ENCODE results near the gene TTC9C. TPM values are rescaled to one million over a fixed set of nuclear protein-coding genes. Genes with fewer than 3 reads are reported as not detected.
"Not testable (repeated sequence)": the region's sequence is repeated elsewhere in the genome, so short reads cannot be mapped to it uniquely, and the experiment has no call there.

The TTC9C gene
- total RNA-seq, 6 experiments from 2014 or later = 8.5 to 13.3 (median 10.6) TPM

DNA sequence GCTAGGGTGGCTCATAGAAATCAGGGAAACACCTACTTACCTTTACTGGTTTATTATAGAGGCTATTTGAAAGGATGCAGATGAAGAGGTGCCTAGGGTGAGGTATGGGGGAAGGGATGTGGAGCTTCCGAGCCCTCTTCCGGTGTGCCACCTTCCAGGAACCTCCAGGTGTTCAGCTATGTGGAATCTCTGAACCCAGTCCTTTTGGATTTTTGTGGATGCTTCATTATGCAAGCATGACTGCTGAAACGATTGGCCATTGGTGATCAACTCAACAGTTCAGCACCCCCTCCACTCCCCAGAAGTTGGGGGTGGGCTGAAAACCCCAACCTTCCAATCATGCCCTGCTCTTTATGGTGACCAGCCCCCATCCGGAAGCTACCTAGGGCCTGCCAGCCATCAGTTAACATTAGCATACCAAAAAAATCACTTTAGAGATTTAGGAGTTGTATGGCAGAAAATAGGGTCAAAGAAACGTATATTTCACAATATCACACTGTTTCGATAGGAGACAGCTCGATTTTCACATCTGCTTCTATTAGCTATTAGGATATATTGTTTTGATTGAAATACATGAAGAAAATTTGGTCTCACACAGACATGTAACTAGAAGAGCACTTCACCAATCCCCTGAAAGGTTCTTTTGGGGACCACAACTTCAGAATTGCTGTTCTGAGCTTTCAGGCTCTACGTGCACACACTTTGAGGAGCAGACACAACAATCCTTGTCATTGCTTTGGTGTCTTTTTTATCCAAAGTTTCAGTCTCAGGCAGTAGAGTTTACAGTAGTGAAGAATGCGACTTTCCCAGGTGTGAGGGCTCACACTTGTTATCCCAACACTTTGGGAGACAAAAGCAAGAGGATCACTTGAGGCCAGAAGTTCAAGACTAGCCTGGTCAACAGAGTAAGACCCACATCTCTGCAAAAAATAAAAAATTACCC lies 29.8 kb downstream of the TTC9C start:
- intact Hi-C loops (cut with DNase I) = no loop called here
- H3K9me3 ChIP-seq = no peaks in the 10 kb centered on the region
- peaks cover 0 to 18% (median 5%) of the 10 kb centered on the region in 4 donors for H3K4me1 ChIP-seq
- no peaks in the 10 kb centered on the region for H3K36me3 ChIP-seq
- no peak overlapping the region for H3K4me3 ChIP-seq
- H3K27ac ChIP-seq = no peak overlapping the region
- WGBS (ENCODE audit: insufficient coverage, low coverage, low lambda C conversion rate, missing lambda C conversion rate) = 74% methylated on average over 9 of the region's 9 CpGs
- ATAC-seq (no peak), DNase-seq (no peak)
- TF ChIP-seq, protein P1, sequence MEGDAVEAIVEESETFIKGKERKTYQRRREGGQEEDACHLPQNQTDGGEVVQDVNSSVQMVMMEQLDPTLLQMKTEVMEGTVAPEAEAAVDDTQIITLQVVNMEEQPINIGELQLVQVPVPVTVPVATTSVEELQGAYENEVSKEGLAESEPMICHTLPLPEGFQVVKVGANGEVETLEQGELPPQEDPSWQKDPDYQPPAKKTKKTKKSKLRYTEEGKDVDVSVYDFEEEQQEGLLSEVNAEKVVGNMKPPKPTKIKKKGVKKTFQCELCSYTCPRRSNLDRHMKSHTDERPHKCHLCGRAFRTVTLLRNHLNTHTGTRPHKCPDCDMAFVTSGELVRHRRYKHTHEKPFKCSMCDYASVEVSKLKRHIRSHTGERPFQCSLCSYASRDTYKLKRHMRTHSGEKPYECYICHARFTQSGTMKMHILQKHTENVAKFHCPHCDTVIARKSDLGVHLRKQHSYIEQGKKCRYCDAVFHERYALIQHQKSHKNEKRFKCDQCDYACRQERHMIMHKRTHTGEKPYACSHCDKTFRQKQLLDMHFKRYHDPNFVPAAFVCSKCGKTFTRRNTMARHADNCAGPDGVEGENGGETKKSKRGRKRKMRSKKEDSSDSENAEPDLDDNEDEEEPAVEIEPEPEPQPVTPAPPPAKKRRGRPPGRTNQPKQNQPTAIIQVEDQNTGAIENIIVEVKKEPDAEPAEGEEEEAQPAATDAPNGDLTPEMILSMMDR (IDR thresholded peaks at IDR 0.05) = no peak
- TF ChIP-seq POLR2A (IDR thresholded peaks at IDR 0.05) = no peak
- no peaks in the 10 kb centered on the region for H3K27me3 ChIP-seq

DNA sequence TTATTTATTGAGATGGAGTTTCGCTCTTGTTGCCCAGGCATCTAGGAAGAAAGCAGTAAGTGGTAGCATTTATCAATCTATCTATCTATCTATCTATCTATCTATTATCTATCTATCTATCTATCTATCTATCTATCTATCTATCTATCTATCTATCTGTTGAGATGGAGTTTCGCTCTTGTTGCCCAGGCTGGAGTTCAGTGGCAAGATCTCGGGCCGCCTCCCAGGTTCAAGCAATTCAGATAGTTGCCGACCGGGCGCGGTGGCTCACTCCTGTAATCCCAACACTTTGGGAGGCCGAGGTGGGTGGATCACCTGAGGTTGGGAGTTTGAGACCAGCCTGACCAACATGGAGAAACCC lies 32.6 kb downstream of the TTC9C start:
- H3K27me3 ChIP-seq; intact Hi-C loops (cut with DNase I); ATAC-seq; H3K36me3 ChIP-seq; H3K9me3 ChIP-seq; DNase-seq: not testable (repeated sequence)
- H3K27ac ChIP-seq = peak overlapping the region in 1 of 3 donors; percentile 41
- 30% methylated on average over 7 of the region's 9 CpGs for WGBS (ENCODE audit: insufficient coverage, low coverage, low lambda C conversion rate, missing lambda C conversion rate)
- peaks cover 0 to 11% (median 5%) of the 10 kb centered on the region in 4 donors for H3K4me1 ChIP-seq
- H3K4me3 ChIP-seq = peak overlapping the region; percentile 86 to 94 (median 86)

DNA sequence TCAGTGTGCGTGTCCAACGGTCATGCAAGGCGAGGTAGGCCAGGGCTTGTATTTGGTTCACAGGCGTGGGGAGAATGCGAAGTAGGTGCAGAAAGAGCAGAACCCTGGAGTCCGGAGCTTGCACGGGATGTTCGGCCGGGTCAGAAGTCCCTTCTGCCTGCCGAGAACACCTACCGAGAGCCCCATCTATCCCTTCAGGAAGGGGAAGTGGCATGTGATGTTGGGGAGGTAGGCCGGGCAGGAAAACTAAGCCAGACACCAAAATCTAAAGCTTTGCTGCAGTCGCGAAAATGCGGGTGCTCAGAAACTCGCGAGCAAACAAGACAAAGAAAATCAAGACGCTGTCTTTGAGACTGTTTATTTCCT lies 42.5 kb downstream of the TTC9C start:
- WGBS (ENCODE audit: insufficient coverage, low coverage, low lambda C conversion rate, missing lambda C conversion rate) = 0% methylated on average over 18 of the region's 18 CpGs
- Histone ChIP-seq H3K4me3 (peak overlapping the region; percentile 76 to 82 (median 80)), H3K27ac (peak overlapping the region; percentile 85 to 96 (median 93)), H3K4me1 (peaks cover 0 to 20% (median 7%) of the 10 kb centered on the region in 4 donors), H3K36me3 (peaks cover 0 to 23% (median 7%) of the 10 kb centered on the region in 4 donors), H3K9me3 (no peaks in the 10 kb centered on the region), H3K27me3 (no peaks in the 10 kb centered on the region)
- ATAC-seq (peak; percentile 17 to 42 (median 32)), DNase-seq (peak in 1 of 3 donors; percentile 54)
- TF ChIP-seq, protein P1 (IDR thresholded peaks at IDR 0.05) = no peak
- intact Hi-C loops (cut with DNase I) = no loop called here

DNA sequence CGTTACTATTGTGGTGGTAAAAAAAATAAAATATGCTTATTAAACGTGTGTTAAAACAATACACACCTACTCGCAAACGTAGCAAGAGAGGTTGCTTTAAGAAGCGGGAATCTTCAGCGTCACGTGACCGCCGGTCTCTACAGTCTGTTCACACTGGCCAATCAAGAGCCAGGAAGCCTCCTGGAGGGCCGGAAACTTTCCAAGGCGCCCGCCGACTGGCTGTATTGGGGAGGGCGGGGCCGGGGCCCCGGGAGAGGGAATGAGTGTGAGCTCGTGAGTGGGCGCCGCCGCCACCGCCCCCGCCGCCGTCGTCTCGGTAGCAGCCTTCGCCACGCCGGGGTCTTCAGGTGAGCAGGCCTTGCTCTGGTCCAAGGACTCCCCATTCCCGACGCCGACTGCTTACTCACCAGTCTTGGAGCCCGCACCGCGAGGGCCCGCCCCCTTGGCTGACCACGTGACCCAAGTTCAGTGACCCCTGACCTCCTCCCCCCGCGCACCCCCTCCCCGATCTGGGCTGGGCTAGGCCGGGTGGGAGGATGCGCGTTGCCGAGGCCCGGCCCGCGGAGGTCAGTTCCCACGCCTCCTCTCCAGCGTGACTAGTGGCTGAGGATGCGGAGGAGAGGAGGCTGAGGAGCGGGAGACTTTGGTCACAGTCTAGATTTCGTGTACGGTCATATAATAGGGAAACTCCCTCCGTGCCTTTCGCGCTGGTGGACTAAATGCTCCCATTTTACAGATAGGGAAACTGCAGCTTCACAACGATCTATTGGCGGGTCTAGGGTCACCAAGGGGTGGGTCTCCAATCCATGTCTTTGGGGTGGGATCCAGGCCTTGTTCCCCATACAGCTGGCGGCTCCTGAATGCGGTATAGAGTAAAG lies 43.1 kb downstream of the TTC9C start, which contains the start of gene TAF6L:
TSS of gene TAF6L (plus strand) at position 253 of the 878 bp plus-strand sequence. CDS start 4,388 bp downstream, outside the sequence.
- peak within 1 kb of the TSS; percentile 85 to 96 (median 93) for H3K27ac ChIP-seq
- WGBS (ENCODE audit: insufficient coverage, low coverage, low lambda C conversion rate, missing lambda C conversion rate) = 0% methylated on average over 31 of the region's 60 CpGs
- H3K27me3 ChIP-seq = no peaks in the 10 kb centered on the region
- intact Hi-C loops (cut with DNase I) = no loop called here
- ATAC-seq (peak; percentile 95 to 96 (median 96)), DNase-seq (peak; percentile 98 to 99 (median 98))
- TF ChIP-seq, protein P1 (IDR thresholded peaks at IDR 0.05) = no peak
- TF ChIP-seq POLR2A (IDR thresholded peaks at IDR 0.05) = peak; percentile 36
- peaks cover 0 to 20% (median 7%) of the 10 kb centered on the region in 4 donors for H3K4me1 ChIP-seq
- H3K36me3 ChIP-seq = peaks cover 0 to 23% (median 6%) of the 10 kb centered on the region in 4 donors
- peak within 1 kb of the TSS; percentile 76 to 82 (median 80) for H3K4me3 ChIP-seq
- no peaks in the 10 kb centered on the region for H3K9me3 ChIP-seq
